ENCODE measurements around the gene WNT16.

WNT16 gene
- total RNA-seq = 0 reads per million in 3 donors

GRCh38 chr7:121328508-121329190 lies at the start of gene WNT16:
WNT16 (plus strand) TSS chr7:121329000; CDS start chr7:121329293, 293 bp downstream.
- Histone ChIP-seq H3K27ac (ENCODE audit: insufficient read depth, low read length, poor library complexity, severe bottlenecking) (no peak within 1 kb of the TSS), H3K27me3 (replicated peaks; ENCODE audit: control insufficient read depth, insufficient read depth, low read length, poor library complexity, severe bottlenecking) (peaks cover 8% of the 10 kb centered on the region), H3K4me1 (ENCODE audit: control insufficient read depth, insufficient read depth, low read length, poor library complexity, severe bottlenecking) (peaks cover 13% of the 10 kb centered on the region), H3K9me3 (ENCODE audit: control insufficient read depth, low read length) (no peaks in the 10 kb centered on the region), H3K4me3 (ENCODE audit: insufficient read depth, low read depth, low read length, poor library complexity, severe bottlenecking) (no peak within 1 kb of the TSS), H3K36me3 (ENCODE audit: control insufficient read depth, insufficient read depth, low read length) (no peaks in the 10 kb centered on the region)
- no peak for DNase-seq

DNA sequence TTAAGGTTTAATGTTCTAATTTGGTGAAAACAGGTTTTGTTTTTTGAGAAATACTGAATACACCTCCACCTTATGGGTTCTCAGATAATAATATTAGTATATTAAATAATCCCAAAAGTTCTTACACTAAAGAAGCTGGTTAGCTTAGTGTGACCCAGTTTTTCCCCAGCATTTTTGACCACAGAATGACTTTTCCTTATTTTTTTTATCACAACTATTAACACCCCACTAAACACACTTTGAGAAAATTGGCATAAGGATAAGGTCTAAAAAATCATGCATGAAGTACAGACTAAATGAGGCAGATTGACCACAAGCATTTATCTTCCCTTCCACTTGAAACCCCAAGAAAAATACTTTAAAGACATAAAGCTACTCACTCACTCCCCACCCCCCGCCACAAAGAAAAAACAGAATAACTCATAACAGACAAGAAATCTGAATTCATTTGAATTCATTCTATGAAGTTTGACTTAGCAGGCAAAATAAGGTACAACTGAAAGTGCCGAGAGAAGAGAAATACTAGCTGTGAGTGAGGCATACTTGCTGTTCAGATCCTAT lies 49.7 kb upstream of the WNT16 start:
- no peak overlapping the region for H3K4me3 ChIP-seq (ENCODE audit: insufficient read depth, low read depth, low read length, poor library complexity, severe bottlenecking)
- no peaks in the 10 kb centered on the region for H3K9me3 ChIP-seq (ENCODE audit: control insufficient read depth, low read length)
- DNase-seq = no peak
- no peak overlapping the region for H3K27ac ChIP-seq (ENCODE audit: insufficient read depth, low read length, poor library complexity, severe bottlenecking)
- H3K4me1 ChIP-seq (ENCODE audit: control insufficient read depth, insufficient read depth, low read length, poor library complexity, severe bottlenecking) = no peaks in the 10 kb centered on the region
- H3K36me3 ChIP-seq (ENCODE audit: control insufficient read depth, insufficient read depth, low read length) = no peaks in the 10 kb centered on the region
- no peaks in the 10 kb centered on the region for H3K27me3 ChIP-seq (replicated peaks; ENCODE audit: control insufficient read depth, insufficient read depth, low read length, poor library complexity, severe bottlenecking)

DNA sequence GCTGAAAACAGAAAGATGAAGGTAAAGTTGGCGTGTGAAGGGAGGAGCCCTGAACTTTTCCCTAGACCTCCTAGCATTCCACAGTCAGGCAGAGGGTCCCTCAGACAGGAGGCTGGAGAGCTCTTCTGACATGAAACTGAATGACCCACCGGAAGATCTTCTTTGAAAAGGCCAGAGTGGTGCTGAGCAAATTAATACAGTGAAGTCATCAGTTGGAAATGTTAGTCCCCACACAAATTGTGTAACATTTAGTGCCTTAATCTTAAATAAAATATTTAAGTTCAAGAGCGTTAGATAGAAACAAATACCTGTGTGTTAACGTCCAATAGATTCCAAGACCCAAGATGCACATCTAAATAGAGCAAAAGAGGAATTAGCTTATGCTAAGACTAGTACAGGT lies 49.0 kb upstream of the WNT16 start:
- H3K27ac ChIP-seq (ENCODE audit: insufficient read depth, low read length, poor library complexity, severe bottlenecking) = no peak overlapping the region

GRCh38 chr7:121280656-121281055 lies 48.1 kb upstream of the WNT16 start:
- H3K4me3 ChIP-seq (ENCODE audit: insufficient read depth, low read depth, low read length, poor library complexity, severe bottlenecking) = no peak overlapping the region
- H3K4me1 ChIP-seq (ENCODE audit: control insufficient read depth, insufficient read depth, low read length, poor library complexity, severe bottlenecking) = no peaks in the 10 kb centered on the region
- DNase-seq = no peak
- no peaks in the 10 kb centered on the region for H3K36me3 ChIP-seq (ENCODE audit: control insufficient read depth, insufficient read depth, low read length)
- H3K27ac ChIP-seq (ENCODE audit: insufficient read depth, low read length, poor library complexity, severe bottlenecking) = no peak overlapping the region
- no peaks in the 10 kb centered on the region for H3K9me3 ChIP-seq (ENCODE audit: control insufficient read depth, low read length)
- no peaks in the 10 kb centered on the region for H3K27me3 ChIP-seq (replicated peaks; ENCODE audit: control insufficient read depth, insufficient read depth, low read length, poor library complexity, severe bottlenecking)

More for the DNA sequence above, 49.0 kb upstream of the WNT16 start:
- Histone ChIP-seq H3K36me3 (ENCODE audit: control insufficient read depth, insufficient read depth, low read length) (no peaks in the 10 kb centered on the region), H3K4me1 (ENCODE audit: control insufficient read depth, insufficient read depth, low read length, poor library complexity, severe bottlenecking) (no peaks in the 10 kb centered on the region), H3K27me3 (replicated peaks; ENCODE audit: control insufficient read depth, insufficient read depth, low read length, poor library complexity, severe bottlenecking) (no peaks in the 10 kb centered on the region), H3K4me3 (ENCODE audit: insufficient read depth, low read depth, low read length, poor library complexity, severe bottlenecking) (no peak overlapping the region), H3K9me3 (ENCODE audit: control insufficient read depth, low read length) (no peaks in the 10 kb centered on the region)
- DNase-seq = no peak

GRCh38 chr7:121282129-121282528 lies 46.7 kb upstream of the WNT16 start:
- H3K9me3 ChIP-seq (ENCODE audit: control insufficient read depth, low read length) = no peaks in the 10 kb centered on the region
- no peak for DNase-seq
- H3K4me1 ChIP-seq (ENCODE audit: control insufficient read depth, insufficient read depth, low read length, poor library complexity, severe bottlenecking) = no peaks in the 10 kb centered on the region
- no peak overlapping the region for H3K4me3 ChIP-seq (ENCODE audit: insufficient read depth, low read depth, low read length, poor library complexity, severe bottlenecking)
- H3K36me3 ChIP-seq (ENCODE audit: control insufficient read depth, insufficient read depth, low read length) = no peaks in the 10 kb centered on the region
- H3K27me3 ChIP-seq (replicated peaks; ENCODE audit: control insufficient read depth, insufficient read depth, low read length, poor library complexity, severe bottlenecking) = no peaks in the 10 kb centered on the region
- H3K27ac ChIP-seq (ENCODE audit: insufficient read depth, low read length, poor library complexity, severe bottlenecking) = no peak overlapping the region

- Histone ChIP-seq H3K4me3 (ENCODE audit: insufficient read depth, low read depth, low read length, poor library complexity, severe bottlenecking) (no peak overlapping the region), H3K4me1 (ENCODE audit: control insufficient read depth, insufficient read depth, low read length, poor library complexity, severe bottlenecking) (no peaks in the 10 kb centered on the region), H3K27me3 (replicated peaks; ENCODE audit: control insufficient read depth, insufficient read depth, low read length, poor library complexity, severe bottlenecking) (no peaks in the 10 kb centered on the region), H3K36me3 (ENCODE audit: control insufficient read depth, insufficient read depth, low read length) (no peaks in the 10 kb centered on the region), H3K9me3 (ENCODE audit: control insufficient read depth, low read length) (no peaks in the 10 kb centered on the region), H3K27ac (ENCODE audit: insufficient read depth, low read length, poor library complexity, severe bottlenecking) (no peak overlapping the region)
- no peak for DNase-seq
Measured at GRCh38 chr7:121285066-121285667, 43.6 kb upstream of the WNT16 start.

DNA sequence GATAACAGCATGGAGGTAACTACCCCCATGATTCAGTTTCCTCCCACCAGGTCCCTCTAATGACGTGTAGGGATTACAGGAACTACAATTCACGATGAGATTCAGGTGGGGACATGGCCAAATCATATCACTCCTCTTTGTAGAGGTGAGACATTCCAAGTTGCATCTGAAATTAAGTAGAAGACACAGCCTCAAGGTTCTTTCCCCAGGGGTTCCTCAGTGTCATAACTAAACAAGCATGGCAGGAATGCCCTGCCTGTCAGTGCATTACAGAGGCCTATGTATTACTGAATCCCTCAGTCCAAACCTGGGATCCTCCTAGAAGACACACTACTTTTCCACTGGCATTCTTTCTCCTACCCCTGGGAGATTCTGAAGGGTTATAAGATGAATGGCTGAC lies 42.6 kb upstream of the WNT16 start:
- Histone ChIP-seq H3K4me1 (ENCODE audit: control insufficient read depth, insufficient read depth, low read length, poor library complexity, severe bottlenecking) (no peaks in the 10 kb centered on the region), H3K9me3 (ENCODE audit: control insufficient read depth, low read length) (no peaks in the 10 kb centered on the region), H3K36me3 (ENCODE audit: control insufficient read depth, insufficient read depth, low read length) (no peaks in the 10 kb centered on the region), H3K27ac (ENCODE audit: insufficient read depth, low read length, poor library complexity, severe bottlenecking) (no peak overlapping the region), H3K27me3 (replicated peaks; ENCODE audit: control insufficient read depth, insufficient read depth, low read length, poor library complexity, severe bottlenecking) (no peaks in the 10 kb centered on the region), H3K4me3 (ENCODE audit: insufficient read depth, low read depth, low read length, poor library complexity, severe bottlenecking) (no peak overlapping the region)
- DNase-seq = no peak

- Histone ChIP-seq H3K36me3 (ENCODE audit: control insufficient read depth, insufficient read depth, low read length) (no peaks in the 10 kb centered on the region), H3K9me3 (ENCODE audit: control insufficient read depth, low read length) (no peaks in the 10 kb centered on the region), H3K4me3 (ENCODE audit: insufficient read depth, low read depth, low read length, poor library complexity, severe bottlenecking) (no peak overlapping the region), H3K27me3 (replicated peaks; ENCODE audit: control insufficient read depth, insufficient read depth, low read length, poor library complexity, severe bottlenecking) (no peaks in the 10 kb centered on the region), H3K27ac (ENCODE audit: insufficient read depth, low read length, poor library complexity, severe bottlenecking) (no peak overlapping the region), H3K4me1 (ENCODE audit: control insufficient read depth, insufficient read depth, low read length, poor library complexity, severe bottlenecking) (no peaks in the 10 kb centered on the region)
- no peak for DNase-seq
Measured at GRCh38 chr7:121286742-121287734, 41.8 kb upstream of the WNT16 start.

DNA sequence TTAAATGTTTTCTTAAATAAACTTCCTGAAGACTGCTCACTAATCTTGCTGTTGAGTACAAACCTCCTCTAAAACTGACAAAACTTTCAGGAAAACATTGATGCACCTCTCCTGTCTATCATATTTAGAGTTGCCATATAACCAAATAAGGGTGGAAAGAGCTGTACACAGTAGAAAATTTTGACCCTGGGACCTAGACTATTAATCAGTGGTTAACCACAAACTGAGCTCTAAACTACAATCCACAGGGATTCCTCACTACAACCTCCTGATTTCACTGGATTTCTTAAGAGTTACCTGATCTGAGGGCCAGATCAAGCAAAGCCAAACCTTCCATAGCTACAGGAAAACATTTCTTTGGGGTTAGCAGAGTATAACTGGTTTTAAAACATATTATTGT lies 39.9 kb upstream of the WNT16 start:
- no peak for DNase-seq
- Histone ChIP-seq H3K27me3 (replicated peaks; ENCODE audit: control insufficient read depth, insufficient read depth, low read length, poor library complexity, severe bottlenecking) (no peaks in the 10 kb centered on the region), H3K4me1 (ENCODE audit: control insufficient read depth, insufficient read depth, low read length, poor library complexity, severe bottlenecking) (no peaks in the 10 kb centered on the region), H3K27ac (ENCODE audit: insufficient read depth, low read length, poor library complexity, severe bottlenecking) (no peak overlapping the region), H3K9me3 (ENCODE audit: control insufficient read depth, low read length) (no peaks in the 10 kb centered on the region), H3K36me3 (ENCODE audit: control insufficient read depth, insufficient read depth, low read length) (no peaks in the 10 kb centered on the region), H3K4me3 (ENCODE audit: insufficient read depth, low read depth, low read length, poor library complexity, severe bottlenecking) (no peak overlapping the region)

Measured in effector memory CD4-positive, alpha-beta T cell (primary cell).